ENCODE results near the gene MRTFA.
"Not testable (repeated sequence)": the region's sequence is repeated elsewhere in the genome, so short reads cannot be mapped to it uniquely, and the experiment has no call there.

The MRTFA gene

DNA sequence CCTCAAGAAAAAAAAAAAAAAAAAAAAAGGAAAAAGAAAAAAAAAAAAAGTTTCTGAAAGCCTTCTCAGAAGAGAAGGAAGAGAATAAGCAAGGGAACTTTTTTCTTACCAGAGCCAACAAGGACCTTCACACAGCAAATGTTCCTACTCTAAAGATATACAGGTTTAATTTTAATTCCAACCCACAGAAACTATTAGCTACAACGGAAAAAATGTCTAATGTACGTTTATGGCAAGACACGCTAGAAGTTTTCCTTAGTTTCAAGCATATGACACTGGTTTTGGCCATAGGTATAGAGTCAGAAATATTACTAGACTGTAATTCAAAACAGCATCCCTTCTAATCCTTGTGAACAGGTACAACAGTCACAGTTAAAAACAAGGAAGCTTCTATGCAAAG, 120.1 kb downstream of the MRTFA start:
- no peak for DNase-seq

DNA sequence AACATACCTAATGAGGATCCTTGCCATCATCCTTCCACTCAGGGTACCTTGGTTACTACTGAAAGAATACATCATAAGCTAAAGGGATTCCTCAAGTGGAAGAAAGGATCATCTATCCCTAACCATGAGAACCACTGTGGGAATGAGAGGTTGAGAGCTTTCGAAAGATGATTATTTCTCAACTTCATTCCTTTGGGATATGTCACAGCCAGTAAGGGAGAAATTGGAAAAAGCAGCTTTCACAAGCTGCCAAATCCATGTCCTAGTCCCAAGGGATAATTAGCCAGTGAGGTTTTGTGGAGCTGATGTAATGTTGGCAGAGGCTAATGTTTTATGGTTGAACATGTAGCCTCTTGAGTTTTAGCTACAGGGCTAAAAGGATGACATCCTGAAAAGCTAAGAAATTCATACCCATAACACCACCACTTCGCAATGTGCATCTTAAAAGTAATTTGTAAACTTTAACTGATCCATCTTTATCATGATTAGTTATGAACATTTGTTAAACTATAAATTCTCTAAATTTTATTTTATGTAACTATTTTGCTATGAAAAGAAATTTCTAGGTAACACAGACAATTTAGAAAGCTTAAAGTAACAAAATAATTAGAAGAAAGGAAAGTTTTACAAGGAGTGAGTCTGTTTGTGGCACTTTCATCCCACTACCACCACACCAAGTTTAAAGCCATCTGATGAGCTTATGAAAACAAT, 123.9 kb downstream of the MRTFA start:
- DNase-seq = no peak

DNA sequence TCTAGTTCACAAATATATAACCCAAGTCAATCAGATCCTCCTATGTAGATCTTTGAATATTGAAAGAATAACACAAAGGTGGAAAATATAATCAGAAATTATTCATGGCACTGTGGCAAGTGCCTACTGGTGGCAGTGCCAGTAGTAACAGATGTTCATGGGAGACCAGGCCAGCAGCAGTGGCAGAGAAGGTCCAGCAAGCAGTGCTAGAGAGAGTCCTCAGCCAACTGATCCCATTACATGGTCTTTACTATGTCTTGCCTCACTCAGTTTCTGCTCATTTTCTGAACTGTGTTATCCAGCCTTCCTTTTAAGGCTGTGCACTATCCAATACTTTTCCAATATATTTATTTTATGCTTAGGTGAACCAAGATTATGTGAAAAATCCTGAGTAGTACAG, 124.9 kb downstream of the MRTFA start:
- no peak for DNase-seq

GRCh38 chr22:40510631-40511364, 125.7 kb downstream of the MRTFA start:
- DNase-seq = no peak

- no peak for DNase-seq
Observed at GRCh38 chr22:40509401-40510134, 127.0 kb downstream of the MRTFA start.

DNA sequence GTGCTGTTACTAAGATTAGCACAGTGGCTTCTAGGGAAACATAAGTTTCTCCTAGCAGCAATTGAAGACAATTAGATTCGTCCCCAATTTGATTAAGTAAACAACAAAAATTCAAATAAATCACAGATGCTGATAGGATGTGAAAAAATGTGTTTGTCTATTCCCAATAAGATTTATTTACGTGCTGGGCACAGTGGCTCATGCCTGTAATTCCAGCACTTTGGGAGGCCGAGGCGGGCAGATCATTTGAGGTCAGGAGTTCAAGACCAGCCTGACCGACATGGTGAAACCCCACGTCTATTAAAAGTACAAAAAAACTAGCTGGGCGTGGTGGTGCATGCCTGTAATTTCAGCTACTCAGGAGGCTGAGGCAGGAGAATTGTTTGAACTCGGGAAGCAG, 128.5 kb downstream of the MRTFA start:
- not testable (repeated sequence) for DNase-seq

- no peak for DNase-seq
Observed at GRCh38 chr22:40507491-40507890, 129.0 kb downstream of the MRTFA start.

DNA sequence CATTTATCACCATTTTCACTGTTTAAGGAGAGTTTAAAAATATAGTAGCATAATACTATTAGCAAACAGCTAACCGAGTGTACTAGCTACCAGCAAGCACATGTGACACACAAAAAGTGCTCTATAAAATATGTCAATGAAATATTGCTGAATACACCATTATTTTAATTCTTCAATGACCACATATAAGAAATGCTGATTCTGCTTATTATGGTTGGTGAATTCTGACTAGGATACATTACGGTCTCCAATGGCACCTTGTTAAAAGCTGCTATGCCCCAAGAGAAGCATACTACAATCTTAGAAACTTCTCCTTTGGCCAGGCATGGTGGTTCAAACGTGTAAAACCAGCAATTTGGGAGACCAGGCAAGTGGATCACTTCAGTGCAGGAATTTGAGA, 129.8 kb downstream of the MRTFA start:
- no peak for DNase-seq

- no peak for DNase-seq
Observed at GRCh38 chr22:40504285-40505249, 132.0 kb downstream of the MRTFA start.

DNA sequence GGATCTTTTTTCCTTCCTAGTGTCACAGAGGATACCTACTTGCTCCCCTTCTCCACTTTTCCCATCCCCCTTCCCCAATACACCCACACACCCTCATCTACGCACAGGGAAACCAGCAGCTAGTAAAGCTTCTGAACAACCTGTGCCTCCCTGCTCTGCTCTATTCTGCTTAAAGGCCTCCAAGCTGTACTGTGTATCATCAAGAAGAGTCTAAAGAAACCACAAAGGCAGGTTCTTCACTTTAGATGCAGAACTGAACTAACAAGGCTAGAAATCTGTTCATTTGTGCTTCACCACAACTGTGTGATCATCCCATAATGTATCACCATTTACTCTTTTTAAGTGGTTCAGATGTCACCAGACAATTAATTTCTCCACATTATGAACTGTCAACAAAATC, 133.6 kb downstream of the MRTFA start:
- no peak for DNase-seq

DNA sequence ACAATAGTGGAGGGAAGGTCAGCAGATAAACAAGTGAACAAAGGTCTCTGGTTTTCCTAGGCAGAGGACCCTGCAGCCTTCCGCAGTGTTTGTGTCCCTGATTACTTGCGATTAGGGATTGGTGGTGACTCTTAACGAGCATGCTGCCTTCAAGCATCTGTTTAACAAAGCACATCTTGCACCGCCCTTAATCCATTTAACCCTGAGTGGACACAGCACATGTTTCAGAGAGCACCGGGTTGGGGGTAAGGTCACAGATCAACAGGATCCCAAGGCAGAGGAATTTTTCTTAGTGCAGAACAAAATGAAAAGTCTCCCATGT, 136.1 kb downstream of the MRTFA start:
- not testable (repeated sequence) for DNase-seq

- no peak for DNase-seq
Observed at GRCh38 chr22:40499209-40499623, 137.3 kb downstream of the MRTFA start.

DNA sequence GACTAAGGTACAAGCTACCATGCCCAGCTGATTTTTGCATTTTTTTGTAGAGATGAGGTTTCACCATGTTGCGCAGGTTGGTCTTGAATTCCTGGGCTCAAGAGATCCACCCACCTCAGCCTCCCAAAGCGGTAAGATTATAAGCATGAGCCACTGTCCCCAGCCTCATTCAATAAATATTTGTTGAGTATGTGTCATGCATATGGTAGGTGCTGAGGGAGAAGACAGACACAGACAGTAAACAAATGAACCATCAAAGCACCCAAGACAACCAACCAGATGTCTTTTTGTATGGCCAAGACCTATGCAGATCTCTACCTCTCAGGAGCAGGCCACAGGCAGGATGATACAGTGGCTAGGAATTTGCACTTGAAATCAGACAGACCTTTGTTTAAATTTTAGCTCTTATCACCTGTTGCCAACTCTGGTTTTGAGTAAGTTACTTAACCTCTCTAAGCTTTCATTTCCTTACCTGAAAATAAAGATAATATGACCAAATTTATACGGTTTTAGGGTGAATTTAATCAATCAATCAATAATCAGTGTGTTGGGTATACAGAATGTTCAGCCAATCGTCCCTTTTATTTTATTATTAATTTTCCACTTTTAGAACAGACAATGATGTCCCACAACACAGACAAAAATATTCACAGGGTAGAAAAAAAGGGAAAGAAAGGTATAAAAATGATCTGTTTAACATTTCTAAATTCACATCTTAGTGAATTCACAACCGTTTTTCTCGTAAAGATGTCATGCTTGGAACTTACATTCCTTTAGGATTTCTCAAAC, 137.9 kb downstream of the MRTFA start:
- DNase-seq = no peak

GRCh38 chr22:40493441-40493840, 143.1 kb downstream of the MRTFA start:
- no peak for DNase-seq

GRCh38 chr22:40491990-40492631, 144.4 kb downstream of the MRTFA start:
- DNase-seq = peak; percentile 68

- DNase-seq = peak; percentile 22
Observed at GRCh38 chr22:40487663-40488249, 148.8 kb downstream of the MRTFA start.

DNA sequence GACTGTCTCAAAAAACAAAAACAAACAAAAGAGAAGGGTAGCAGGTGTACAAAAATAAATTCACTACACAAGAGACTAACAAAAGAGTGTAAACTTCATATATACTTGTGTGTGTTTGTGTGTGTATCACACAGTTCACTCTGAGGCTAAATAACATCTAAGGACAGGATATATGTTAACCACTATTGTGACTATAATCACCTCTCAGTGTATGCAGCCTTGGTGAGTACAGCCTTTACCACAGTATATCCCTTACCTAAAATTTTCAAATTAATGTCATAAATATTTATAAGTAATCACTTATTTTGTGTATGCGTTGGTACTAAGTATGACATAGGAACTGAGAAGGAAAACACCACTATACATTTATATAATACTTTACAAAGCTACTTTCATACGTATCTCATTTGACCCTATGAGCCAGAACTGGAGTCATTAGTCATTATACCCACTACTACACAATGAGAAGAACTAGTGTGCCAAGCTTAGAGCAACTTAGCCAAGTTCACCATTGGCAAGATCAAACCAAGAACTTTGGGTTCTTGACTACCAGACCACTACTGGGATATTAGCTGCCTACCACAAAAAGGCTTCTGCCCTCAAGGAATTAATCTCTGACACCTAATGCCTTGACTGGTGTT, 149.4 kb downstream of the MRTFA start:
- no peak for DNase-seq

DNA sequence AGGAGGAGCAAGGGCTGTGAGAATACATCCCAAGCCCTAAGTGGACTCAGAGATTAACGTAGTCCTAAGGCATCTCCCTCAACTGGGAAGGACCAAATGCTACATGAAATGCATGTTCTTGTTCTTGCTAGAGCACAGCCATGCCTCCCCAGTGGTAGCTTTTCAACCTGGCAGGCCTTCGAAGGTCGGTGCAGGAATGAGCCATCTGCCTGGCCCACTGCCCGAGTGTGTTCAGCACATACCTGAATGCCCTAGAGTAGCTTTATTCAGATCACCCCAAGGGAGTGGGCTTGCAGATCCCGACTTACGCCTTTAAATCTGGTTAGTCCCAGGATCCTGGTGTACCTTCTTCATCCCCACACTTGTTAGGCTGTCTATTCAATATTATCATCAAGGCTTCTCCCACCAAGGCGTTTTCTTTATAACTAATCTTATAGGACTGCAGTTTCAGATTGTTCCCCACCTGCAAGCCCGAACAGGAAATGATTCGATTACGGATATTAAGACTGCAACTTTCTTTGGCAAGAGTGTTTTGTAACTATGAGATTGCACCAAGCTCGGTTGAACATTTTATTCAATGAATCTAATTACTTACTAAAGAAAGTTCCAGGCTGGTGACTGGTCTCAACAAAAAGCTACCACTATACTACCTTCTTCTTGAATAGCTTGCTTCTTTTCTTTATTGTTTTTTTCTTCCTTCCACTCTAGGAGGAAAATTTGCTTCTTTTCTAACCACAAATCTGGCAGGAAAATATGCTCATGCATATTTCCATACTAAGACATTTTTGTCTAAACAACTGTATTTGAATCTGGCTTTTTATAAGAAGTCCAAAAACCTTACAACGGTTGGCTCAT, 150.5 kb downstream of the MRTFA start:
- DNase-seq = no peak

DNA sequence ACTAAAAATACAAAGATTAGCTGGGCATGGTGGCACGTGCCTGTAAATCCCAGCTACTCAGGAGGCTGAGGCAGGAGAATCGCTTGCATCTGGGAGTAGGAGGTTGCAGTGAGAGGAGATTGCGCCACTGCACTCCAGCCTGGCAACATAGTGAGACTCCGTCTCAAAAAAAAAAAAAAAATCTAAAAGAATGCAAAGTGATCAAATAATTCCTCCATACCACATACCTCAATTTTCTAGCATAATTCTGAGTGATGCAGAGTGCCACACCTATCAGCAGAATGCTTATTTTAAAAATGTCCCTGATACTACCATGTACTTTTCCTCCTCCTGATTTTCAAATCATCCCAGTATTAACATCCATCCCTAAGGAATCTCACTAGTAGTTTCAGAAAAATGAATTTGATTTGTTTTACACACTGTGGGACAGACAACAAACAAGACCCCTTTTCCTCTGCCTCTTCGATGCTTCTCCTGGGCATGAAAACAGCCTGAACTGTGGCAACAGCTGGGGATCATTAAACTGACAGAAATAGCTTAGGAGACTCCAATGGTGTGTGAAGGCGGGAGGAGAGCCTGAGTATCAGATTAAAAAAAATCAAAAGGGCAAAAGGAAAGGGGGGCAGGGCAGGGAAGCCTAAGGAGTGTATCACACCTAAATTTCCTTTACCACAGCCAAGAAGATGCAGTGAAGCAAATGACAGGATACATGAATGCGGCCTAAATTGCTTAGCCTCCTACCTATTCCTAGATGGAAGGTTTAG, 151.4 kb downstream of the MRTFA start:
- no peak for DNase-seq
